ENCODE measurements around the gene METTL9. TPM values are rescaled to one million over a fixed set of nuclear protein-coding genes. Genes with fewer than 3 reads are reported as not detected.

The METTL9 gene
- total RNA-seq, 2 donors from 2014 or later = 58.6 to 62.6 TPM

- no peak for TF ChIP-seq CTCF (IDR thresholded peaks at IDR 0.05)
- Histone ChIP-seq H3K36me3 (no peaks in the 10 kb centered on the region), H3K27ac (no peak overlapping the region)
Measured at GRCh38 chr16:21610766-21611165, 11.4 kb downstream of the METTL9 start.

DNA sequence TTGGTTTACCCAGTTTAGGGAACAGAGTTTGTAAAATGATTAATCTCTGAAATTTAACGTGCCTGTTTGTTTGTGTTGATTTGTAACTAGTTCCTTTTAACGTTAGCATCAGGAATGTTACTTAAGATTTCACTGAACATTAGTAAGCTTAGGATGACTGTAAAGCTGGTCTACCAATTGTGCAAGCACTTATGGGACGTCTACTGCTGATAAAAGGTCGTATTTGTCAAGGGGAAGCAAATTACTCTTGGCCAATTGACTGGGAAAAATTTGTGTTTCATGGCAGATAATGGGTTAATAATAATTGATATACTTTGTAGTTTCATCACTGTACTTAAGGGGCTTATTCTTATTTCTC lies 11.8 kb downstream of the METTL9 start:
- Histone ChIP-seq H3K27ac (no peak overlapping the region), H3K4me1 (peaks cover 0 to 41% of the 10 kb centered on the region in 2 donors), H3K27me3 (no peaks in the 10 kb centered on the region), H3K9me3 (no peaks in the 10 kb centered on the region), H3K4me3 (no peak overlapping the region), H3K36me3 (no peaks in the 10 kb centered on the region)
- DNase-seq (ENCODE audit: low spot score) = no peak
- TF ChIP-seq CTCF (IDR thresholded peaks at IDR 0.05) = no peak

More at GRCh38 chr16:21610766-21611165, 11.4 kb downstream of the METTL9 start:
- no peaks in the 10 kb centered on the region for H3K9me3 ChIP-seq
- H3K27me3 ChIP-seq = no peaks in the 10 kb centered on the region
- H3K4me3 ChIP-seq = no peak overlapping the region
- no peak for DNase-seq (ENCODE audit: low spot score)
- H3K4me1 ChIP-seq = peaks cover 0 to 41% of the 10 kb centered on the region in 2 donors

DNA sequence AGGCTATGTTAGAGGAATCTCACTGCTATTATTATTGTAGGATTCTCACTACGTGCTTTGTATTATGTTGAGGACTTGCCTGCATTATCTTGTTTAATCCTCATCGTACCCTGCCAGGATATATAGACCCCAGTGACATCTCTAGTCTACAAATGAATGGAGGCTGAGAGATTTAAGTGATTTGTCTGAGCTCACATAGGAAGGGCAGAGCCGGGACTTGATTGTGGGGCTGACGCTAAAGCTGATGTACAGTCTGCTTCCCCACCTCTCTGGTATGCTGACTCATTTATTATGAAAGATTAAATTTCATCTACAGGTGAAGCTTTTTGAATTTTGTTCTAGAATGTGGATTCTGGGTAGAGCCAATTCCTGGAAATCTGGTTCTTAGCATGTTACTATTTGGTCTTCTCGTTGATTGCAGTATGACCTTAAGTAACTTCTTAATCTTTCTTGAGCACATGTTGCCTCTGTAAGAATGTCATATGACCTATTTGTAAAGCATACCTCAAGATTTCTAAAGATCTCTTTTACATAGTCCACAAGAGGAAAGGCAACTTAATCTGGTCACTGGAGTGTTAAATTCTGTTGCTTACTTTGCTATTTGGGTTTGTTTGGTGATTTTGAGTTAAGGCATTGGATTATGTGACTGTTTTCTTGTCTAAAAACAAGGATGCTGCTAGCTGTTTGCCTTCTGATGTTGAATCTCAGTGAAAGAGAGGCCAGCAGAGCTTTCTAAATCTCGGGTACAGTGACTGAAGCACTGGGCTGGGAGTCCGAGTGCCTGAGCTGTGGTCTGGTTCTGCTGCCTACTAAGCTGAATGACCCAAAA lies 12.4 kb downstream of the METTL9 start:
- no peaks in the 10 kb centered on the region for H3K27me3 ChIP-seq
- no peak overlapping the region for H3K27ac ChIP-seq
- no peak overlapping the region for H3K4me3 ChIP-seq
- no peak for TF ChIP-seq CTCF (IDR thresholded peaks at IDR 0.05)
- DNase-seq (ENCODE audit: low spot score) = no peak
- H3K36me3 ChIP-seq = no peaks in the 10 kb centered on the region
- H3K9me3 ChIP-seq = no peaks in the 10 kb centered on the region
- peaks cover 0 to 41% of the 10 kb centered on the region in 2 donors for H3K4me1 ChIP-seq

- H3K4me3 ChIP-seq = no peak overlapping the region
- H3K9me3 ChIP-seq = no peaks in the 10 kb centered on the region
- TF ChIP-seq CTCF (IDR thresholded peaks at IDR 0.05) = no peak
- no peaks in the 10 kb centered on the region for H3K36me3 ChIP-seq
- H3K4me1 ChIP-seq = peaks cover 0 to 31% of the 10 kb centered on the region in 2 donors
- H3K27ac ChIP-seq = no peak overlapping the region
- DNase-seq (ENCODE audit: low spot score) = no peak
- no peaks in the 10 kb centered on the region for H3K27me3 ChIP-seq
Measured at GRCh38 chr16:21613361-21613760, 14.0 kb downstream of the METTL9 start.

DNA sequence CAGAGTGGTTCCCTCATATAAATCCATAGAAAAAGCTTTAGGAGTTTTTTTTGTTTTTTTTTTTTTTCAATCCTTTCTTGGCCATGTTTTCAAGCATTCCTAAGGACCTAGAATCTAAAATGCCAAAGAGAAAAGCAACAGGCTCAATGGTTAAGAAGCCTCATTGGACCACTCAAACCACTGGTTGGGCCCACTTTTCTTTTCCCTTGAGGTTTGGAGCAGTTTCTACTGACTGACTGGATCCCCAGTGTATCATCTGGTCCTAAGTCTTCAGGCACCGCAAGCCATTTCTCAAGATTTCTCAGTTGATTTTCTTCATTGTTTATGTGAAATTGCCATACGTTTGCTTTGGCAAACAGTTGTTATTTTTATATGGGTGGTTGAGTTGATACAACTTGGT lies 14.4 kb downstream of the METTL9 start:
- H3K9me3 ChIP-seq = no peaks in the 10 kb centered on the region
- no peak for TF ChIP-seq CTCF (IDR thresholded peaks at IDR 0.05)
- H3K36me3 ChIP-seq = no peaks in the 10 kb centered on the region
- no peak for DNase-seq (ENCODE audit: low spot score)
- no peak overlapping the region for H3K27ac ChIP-seq
- peaks cover 0 to 27% of the 10 kb centered on the region in 2 donors for H3K4me1 ChIP-seq
- no peak overlapping the region for H3K4me3 ChIP-seq
- H3K27me3 ChIP-seq = no peaks in the 10 kb centered on the region

DNA sequence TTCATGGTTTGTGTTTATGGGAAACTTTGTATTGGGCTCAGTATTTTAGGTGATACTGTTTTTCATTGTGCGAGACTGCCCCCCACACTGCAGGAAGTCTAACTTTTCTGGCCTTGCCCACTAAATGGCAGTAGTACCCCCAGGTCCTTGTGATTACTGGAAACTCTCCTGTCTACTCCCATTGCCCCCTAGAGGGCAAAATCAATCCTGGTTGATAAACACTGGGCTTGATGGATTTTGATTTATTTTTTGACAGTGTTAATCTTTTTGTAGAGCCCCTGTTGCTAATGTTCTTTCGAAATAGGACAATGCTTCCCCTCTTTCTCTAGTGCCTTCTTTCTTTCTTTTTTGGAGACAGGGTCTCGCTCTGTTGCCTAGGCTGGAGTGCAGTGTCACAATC lies 15.5 kb downstream of the METTL9 start:
- Histone ChIP-seq H3K4me1 (peaks cover 0 to 23% of the 10 kb centered on the region in 2 donors), H3K27me3 (no peaks in the 10 kb centered on the region)

More for the DNA sequence above, 15.5 kb downstream of the METTL9 start:
- Histone ChIP-seq H3K9me3 (no peaks in the 10 kb centered on the region), H3K4me3 (no peak overlapping the region), H3K27ac (no peak overlapping the region), H3K36me3 (no peaks in the 10 kb centered on the region)
- DNase-seq (ENCODE audit: low spot score) = no peak
- TF ChIP-seq CTCF (IDR thresholded peaks at IDR 0.05) = no peak

All from right atrium auricular region (tissue), 2 donors.